ENCODE results near the gene AFF3.

DNA sequence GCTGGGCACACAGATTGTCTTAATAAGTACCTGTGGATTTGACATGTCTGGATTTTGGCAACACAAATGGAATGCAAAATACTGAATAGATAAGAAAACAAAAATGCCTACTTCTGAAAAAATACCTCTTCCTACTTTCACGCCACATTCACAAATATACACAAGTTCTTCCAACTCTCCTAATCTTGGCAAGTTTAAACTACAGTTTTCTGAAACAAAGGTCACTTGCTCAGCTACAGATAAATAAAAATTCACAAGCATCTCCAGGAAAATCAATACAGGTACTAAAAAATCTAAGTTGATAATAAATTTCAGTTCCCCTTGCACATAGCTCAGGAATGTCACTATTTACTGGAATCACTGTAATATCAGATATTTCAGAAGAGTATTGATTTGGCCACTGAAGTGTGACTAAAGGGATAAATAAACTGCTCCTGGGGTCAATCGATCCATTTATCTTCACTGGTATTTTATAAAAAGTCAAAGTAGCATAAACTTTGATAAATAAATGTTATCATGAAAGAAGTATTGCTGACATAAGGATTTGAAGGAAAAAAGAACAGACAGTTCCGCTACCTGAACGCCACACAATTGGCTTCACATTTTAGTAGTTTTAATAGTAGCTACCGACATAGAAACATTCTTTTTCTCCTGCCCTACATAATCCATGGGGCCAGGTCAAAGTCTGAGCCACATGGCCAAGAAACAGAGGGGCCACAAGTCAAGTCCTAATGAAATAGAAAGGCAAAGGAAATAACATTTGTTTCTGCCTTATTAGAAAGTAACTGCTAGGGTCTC lies 243.1 kb downstream of the AFF3 start:
- TF ChIP-seq, protein P1, sequence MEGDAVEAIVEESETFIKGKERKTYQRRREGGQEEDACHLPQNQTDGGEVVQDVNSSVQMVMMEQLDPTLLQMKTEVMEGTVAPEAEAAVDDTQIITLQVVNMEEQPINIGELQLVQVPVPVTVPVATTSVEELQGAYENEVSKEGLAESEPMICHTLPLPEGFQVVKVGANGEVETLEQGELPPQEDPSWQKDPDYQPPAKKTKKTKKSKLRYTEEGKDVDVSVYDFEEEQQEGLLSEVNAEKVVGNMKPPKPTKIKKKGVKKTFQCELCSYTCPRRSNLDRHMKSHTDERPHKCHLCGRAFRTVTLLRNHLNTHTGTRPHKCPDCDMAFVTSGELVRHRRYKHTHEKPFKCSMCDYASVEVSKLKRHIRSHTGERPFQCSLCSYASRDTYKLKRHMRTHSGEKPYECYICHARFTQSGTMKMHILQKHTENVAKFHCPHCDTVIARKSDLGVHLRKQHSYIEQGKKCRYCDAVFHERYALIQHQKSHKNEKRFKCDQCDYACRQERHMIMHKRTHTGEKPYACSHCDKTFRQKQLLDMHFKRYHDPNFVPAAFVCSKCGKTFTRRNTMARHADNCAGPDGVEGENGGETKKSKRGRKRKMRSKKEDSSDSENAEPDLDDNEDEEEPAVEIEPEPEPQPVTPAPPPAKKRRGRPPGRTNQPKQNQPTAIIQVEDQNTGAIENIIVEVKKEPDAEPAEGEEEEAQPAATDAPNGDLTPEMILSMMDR (conservative IDR thresholded peaks at IDR 0.05), result no peak
- TF ChIP-seq EZH2 (IDR thresholded peaks at IDR 0.05; ENCODE audit: low read depth), result no peak

All from PC-9 (cell line).